ENCODE measurements around the gene PPP4R3A. TPM values are rescaled to one million over a fixed set of nuclear protein-coding genes. Genes with fewer than 3 reads are reported as not detected.

Gene PPP4R3A
- total and polyA plus RNA-seq, 2 of the 4 experiments (the other 2 are of a cell fraction), result 28.2 to 28.9 TPM

- Histone ChIP-seq H3K4me3 (ENCODE audit: insufficient read depth, low read depth, low read length) (no peak overlapping the region), H3K56ac (ENCODE audit: extremely low read depth, insufficient read depth, low read length) (no peak overlapping the region), H3K9ac (ENCODE audit: low read depth, low read length) (no peak overlapping the region), H4K20me1 (ENCODE audit: insufficient read depth, low read length) (no peaks in the 10 kb centered on the region), H3K9me1 (ENCODE audit: insufficient read depth, low read length) (no peaks in the 10 kb centered on the region), H4K5ac (ENCODE audit: low read depth, low read length) (no peak overlapping the region), H3K14ac (replicated peaks; ENCODE audit: low read depth, low read length) (no peak overlapping the region), H3K4ac (ENCODE audit: low read depth, low read length) (no peak overlapping the region), H2BK120ac (ENCODE audit: low read depth, low read length) (no peak overlapping the region), H2AFZ (replicated peaks; ENCODE audit: low read length, poor library complexity) (no peak overlapping the region), H2AK5ac (ENCODE audit: low read depth, low read length) (no peak overlapping the region), H4K91ac (ENCODE audit: insufficient read depth, low read depth, low read length) (no peak overlapping the region), H3K4me2 (ENCODE audit: low read depth, low read length) (no peak overlapping the region), H2BK5ac (ENCODE audit: low read depth, low read length, poor library complexity, severe bottlenecking) (no peak overlapping the region), H2BK20ac (ENCODE audit: low read depth, low read length) (no peak overlapping the region), H3K9me3 (ENCODE audit: control insufficient read depth, insufficient read depth, low read length) (peaks cover 2% of the 10 kb centered on the region; the same call in 1 of the 2 replicates), H2BK15ac (ENCODE audit: low read depth, low read length) (no peak overlapping the region), H3K36me3 (ENCODE audit: control insufficient read depth, insufficient read depth, low read length) (no peaks in the 10 kb centered on the region), H3K4me1 (ENCODE audit: control insufficient read depth, insufficient read depth, low read length) (no peaks in the 10 kb centered on the region), H3K27ac (ENCODE audit: insufficient read depth, low read length) (no peak overlapping the region), H3K79me1 (ENCODE audit: low read depth in 1 of 2, low read length in 2 of 2) (no peaks in the 10 kb centered on the region), H2AK9ac (replicated peaks; ENCODE audit: low read depth, low read length, poor library complexity) (no peak overlapping the region), H3K23ac (ENCODE audit: low read depth, low read length) (no peak overlapping the region), H3K27me3 (ENCODE audit: control insufficient read depth, insufficient read depth, low read length) (no peaks in the 10 kb centered on the region), H4K8ac (ENCODE audit: low read depth in 2 of 2, low read length in 2 of 2) (no peak overlapping the region), H3K18ac (ENCODE audit: low read depth, low read length) (no peak overlapping the region)
- intact Hi-C loops (cut with micrococcal nuclease), result no loop called here
- no TSS peak for BruUV-seq (replicated peaks)
- POLR2A ChIA-PET (ENCODE audit: unreplicated experiment), result no interaction called here
- no peak for DNase-seq
- in situ Hi-C loops (cut with MboI; ENCODE audit: low sequenced_read_pairs), result no loop called here
- no peak for TF ChIP-seq RFX5 (IDR thresholded peaks at IDR 0.05; ENCODE audit: low read depth, low read length)
- TF ChIP-seq, protein P1, sequence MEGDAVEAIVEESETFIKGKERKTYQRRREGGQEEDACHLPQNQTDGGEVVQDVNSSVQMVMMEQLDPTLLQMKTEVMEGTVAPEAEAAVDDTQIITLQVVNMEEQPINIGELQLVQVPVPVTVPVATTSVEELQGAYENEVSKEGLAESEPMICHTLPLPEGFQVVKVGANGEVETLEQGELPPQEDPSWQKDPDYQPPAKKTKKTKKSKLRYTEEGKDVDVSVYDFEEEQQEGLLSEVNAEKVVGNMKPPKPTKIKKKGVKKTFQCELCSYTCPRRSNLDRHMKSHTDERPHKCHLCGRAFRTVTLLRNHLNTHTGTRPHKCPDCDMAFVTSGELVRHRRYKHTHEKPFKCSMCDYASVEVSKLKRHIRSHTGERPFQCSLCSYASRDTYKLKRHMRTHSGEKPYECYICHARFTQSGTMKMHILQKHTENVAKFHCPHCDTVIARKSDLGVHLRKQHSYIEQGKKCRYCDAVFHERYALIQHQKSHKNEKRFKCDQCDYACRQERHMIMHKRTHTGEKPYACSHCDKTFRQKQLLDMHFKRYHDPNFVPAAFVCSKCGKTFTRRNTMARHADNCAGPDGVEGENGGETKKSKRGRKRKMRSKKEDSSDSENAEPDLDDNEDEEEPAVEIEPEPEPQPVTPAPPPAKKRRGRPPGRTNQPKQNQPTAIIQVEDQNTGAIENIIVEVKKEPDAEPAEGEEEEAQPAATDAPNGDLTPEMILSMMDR (conservative IDR thresholded peaks at IDR 0.05; ENCODE audit: low read depth, low read length), result no peak
- no peak for TF ChIP-seq SMC3 (IDR thresholded peaks at IDR 0.05; ENCODE audit: low read depth, low read length)
- TF ChIP-seq, protein P2, sequence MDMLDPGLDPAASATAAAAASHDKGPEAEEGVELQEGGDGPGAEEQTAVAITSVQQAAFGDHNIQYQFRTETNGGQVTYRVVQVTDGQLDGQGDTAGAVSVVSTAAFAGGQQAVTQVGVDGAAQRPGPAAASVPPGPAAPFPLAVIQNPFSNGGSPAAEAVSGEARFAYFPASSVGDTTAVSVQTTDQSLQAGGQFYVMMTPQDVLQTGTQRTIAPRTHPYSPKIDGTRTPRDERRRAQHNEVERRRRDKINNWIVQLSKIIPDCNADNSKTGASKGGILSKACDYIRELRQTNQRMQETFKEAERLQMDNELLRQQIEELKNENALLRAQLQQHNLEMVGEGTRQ (IDR thresholded peaks at IDR 0.05; ENCODE audit: low read depth, low read length), result no peak
- TF ChIP-seq RCOR1 (IDR thresholded peaks at IDR 0.05; ENCODE audit: insufficient replicate concordance, low read length), result no peak
- no peak for TF ChIP-seq POLR2A (IDR thresholded peaks at IDR 0.05; ENCODE audit: low read depth, low read length)
- TF ChIP-seq ELK1 (IDR thresholded peaks at IDR 0.05; ENCODE audit: borderline replicate concordance, low read depth, low read length), result no peak
- TF ChIP-seq NFE2L2 (IDR thresholded peaks at IDR 0.05; ENCODE audit: low read depth, low read length), result no peak
- no peak for TF ChIP-seq MAFK (IDR thresholded peaks at IDR 0.05; ENCODE audit: low read depth, low read length)
- TF ChIP-seq MAZ (IDR thresholded peaks at IDR 0.05; ENCODE audit: borderline replicate concordance, low read depth, low read length), result no peak
- TF ChIP-seq FOS (IDR thresholded peaks at IDR 0.05; ENCODE audit: low read depth, low read length), result no peak
- no peak for TF ChIP-seq BHLHE40 (IDR thresholded peaks at IDR 0.05; ENCODE audit: low read depth, low read length)
- CTCF ChIA-PET, result no interaction called here
- no peak for ATAC-seq (ENCODE audit: low read depth)
- dilution Hi-C loops (cut with HindIII; ENCODE audit: low sequenced_read_pairs, unreplicated experiment), result no loop called here
These were observed 71.3 kb downstream of the PPP4R3A start for GRCh38 chr14:91438845-91439244.

All from IMR-90 (cell line).